ENCODE measurements around the gene CAMK1D. TPM values are rescaled to one million over a fixed set of nuclear protein-coding genes. Genes with fewer than 3 reads are reported as not detected.

Gene CAMK1D
- polyA plus RNA-seq, 1 donor (not counting 4 experiments of a cell fraction or from before 2014, with no cell fraction given), result 0.76 TPM

GRCh38 chr10:12384906-12385305, 35.6 kb downstream of the CAMK1D start:
- no peak overlapping the region for H3K4me2 ChIP-seq (ENCODE audit: control insufficient read depth, extremely low read depth, insufficient read depth, low read depth, low read length)
- TF ChIP-seq EZH2 (IDR thresholded peaks at IDR 0.05; ENCODE audit: low read length) (no peak), CTCF (optimal IDR thresholded peaks at IDR 0.05 in 1 of 3, IDR thresholded peaks at IDR 0.05 in 1 of 3, conservative IDR thresholded peaks at IDR 0.05 in 1 of 3; ENCODE audit: extremely low read depth in 1 of 3, insufficient read depth in 2 of 3, low read length in 3 of 3) (no peak)
- no peaks in the 10 kb centered on the region for H3K9me1 ChIP-seq (ENCODE audit: control insufficient read depth, extremely low read depth, insufficient read depth, low read length)
- no peaks in the 10 kb centered on the region for H3K4me1 ChIP-seq (ENCODE audit: control insufficient read depth, extremely low read depth, insufficient read depth, low read length)
- DNase-seq (ENCODE audit: low read depth, low spot score) (no peak), FAIRE-seq (no peak)
- H3K4me3 ChIP-seq (ENCODE audit: control insufficient read depth in 2 of 3, extremely low read depth in 1 of 3, insufficient read depth in 2 of 3, low read depth in 1 of 3, low read length in 3 of 3), result no peak overlapping the region
- no peaks in the 10 kb centered on the region for H3K27me3 ChIP-seq (ENCODE audit: control insufficient read depth, extremely low read depth, insufficient read depth, low read length)
- no peak overlapping the region for H3K27ac ChIP-seq (ENCODE audit: control insufficient read depth, insufficient read depth, low read length)
- H3K36me3 ChIP-seq (ENCODE audit: control insufficient read depth in 2 of 2, extremely low read depth in 1 of 2, insufficient read depth in 2 of 2, low read length in 2 of 2), result no peaks in the 10 kb centered on the region
- no peak overlapping the region for H2AFZ ChIP-seq (ENCODE audit: control insufficient read depth, low read length)
- no peaks in the 10 kb centered on the region for H4K20me1 ChIP-seq (ENCODE audit: control insufficient read depth, extremely low read depth, insufficient read depth, low read length)
- no peaks in the 10 kb centered on the region for H3K79me2 ChIP-seq (ENCODE audit: control insufficient read depth, insufficient read depth, low read length)
- no peaks in the 10 kb centered on the region for H3K9me3 ChIP-seq (ENCODE audit: control insufficient read depth, low read depth, low read length)
- no peak overlapping the region for H3K9ac ChIP-seq (ENCODE audit: control insufficient read depth, extremely low read depth, insufficient read depth, low read length)
- dilution Hi-C loops (cut with MboI; ENCODE audit: extremely low pct_ligation_motif_present, low sequenced_read_pairs), result no loop called here

- Histone ChIP-seq H3K4me3 (ENCODE audit: control insufficient read depth in 2 of 3, extremely low read depth in 1 of 3, insufficient read depth in 2 of 3, low read depth in 1 of 3, low read length in 3 of 3) (no peak overlapping the region), H3K36me3 (ENCODE audit: control insufficient read depth in 2 of 2, extremely low read depth in 1 of 2, insufficient read depth in 2 of 2, low read length in 2 of 2) (no peaks in the 10 kb centered on the region), H3K4me1 (ENCODE audit: control insufficient read depth, extremely low read depth, insufficient read depth, low read length) (no peaks in the 10 kb centered on the region), H4K20me1 (ENCODE audit: control insufficient read depth, extremely low read depth, insufficient read depth, low read length) (no peaks in the 10 kb centered on the region), H3K9ac (ENCODE audit: control insufficient read depth, extremely low read depth, insufficient read depth, low read length) (no peak overlapping the region), H2AFZ (ENCODE audit: control insufficient read depth, low read length) (no peak overlapping the region), H3K4me2 (ENCODE audit: control insufficient read depth, extremely low read depth, insufficient read depth, low read depth, low read length) (no peak overlapping the region), H3K27ac (ENCODE audit: control insufficient read depth, insufficient read depth, low read length) (no peak overlapping the region), H3K9me3 (ENCODE audit: control insufficient read depth, low read depth, low read length) (no peaks in the 10 kb centered on the region), H3K9me1 (ENCODE audit: control insufficient read depth, extremely low read depth, insufficient read depth, low read length) (no peaks in the 10 kb centered on the region), H3K79me2 (ENCODE audit: control insufficient read depth, insufficient read depth, low read length) (no peaks in the 10 kb centered on the region), H3K27me3 (ENCODE audit: control insufficient read depth, extremely low read depth, insufficient read depth, low read length) (peaks cover 7% of the 10 kb centered on the region)
- dilution Hi-C loops (cut with MboI; ENCODE audit: extremely low pct_ligation_motif_present, low sequenced_read_pairs), result no loop called here
- DNase-seq (ENCODE audit: low read depth, low spot score) (no peak), FAIRE-seq (no peak)
- TF ChIP-seq EZH2 (IDR thresholded peaks at IDR 0.05; ENCODE audit: low read length) (no peak), CTCF (optimal IDR thresholded peaks at IDR 0.05 in 1 of 3, IDR thresholded peaks at IDR 0.05 in 1 of 3, conservative IDR thresholded peaks at IDR 0.05 in 1 of 3; ENCODE audit: extremely low read depth in 1 of 3, insufficient read depth in 2 of 3, low read length in 3 of 3) (no peak)
Measured at GRCh38 chr10:12387561-12388210, 38.3 kb downstream of the CAMK1D start.

Data from keratinocyte (primary cell).